C4-2B (cell line): ENCODE data around the gene CYB5RL.

Source experiments
- CTCF ChIP-seq: fragments of 450-650 bp; conservative IDR thresholded peaks from 2 replicates; pipeline ENCODE4 v1.5.1; 2017; ENCODE audit warnings: mild to moderate bottlenecking
- ZFX ChIP-seq: fragments of 450-650 bp; IDR thresholded peaks from 2 replicates; pipeline ENCODE4 v1.6.1; 2017

- no peak for TF ChIP-seq CTCF
- TF ChIP-seq ZFX, result no peak
These were observed 46.4 kb upstream of the CYB5RL start for GRCh38 chr1:54246116-54246721.
